SK-N-SH treated with all-trans-retinoic acid at 6 μM for 48 hours (cell line): ENCODE data around the gene TKT.

Experiments
- ARNTL ChIP-seq: fragments of 450-650 bp; formaldehyde crosslinking; IDR thresholded peaks from 2 replicates; pipeline ENCODE4 v1.5.0; 2020; ENCODE audit warnings: low read depth, mild to moderate bottlenecking, moderate library complexity, borderline replicate concordance
- ESRRG ChIP-seq: fragments of 250-450 bp; sonication (Bioruptor Pico); IDR thresholded peaks from 2 replicates; pipeline ENCODE4 v1.6.1; 2021; ENCODE audit warnings: mild to moderate bottlenecking
- OSR1 ChIP-seq: fragments of 250-450 bp; sonication (Bioruptor Pico); IDR thresholded peaks from 2 replicates; pipeline ENCODE4 v1.8.0; 2022; ENCODE audit warnings: moderate library complexity, mild to moderate bottlenecking, inconsistent platforms
- PATZ1 ChIP-seq: fragments of 250-450 bp; sonication (Bioruptor Pico); IDR thresholded peaks from 2 replicates; pipeline ENCODE4 v1.8.0; 2020; ENCODE audit warnings: mild to moderate bottlenecking, moderate library complexity, borderline replicate concordance
- ZNF70 ChIP-seq: fragments of 450-650 bp; formaldehyde crosslinking; IDR thresholded peaks from 2 replicates; pipeline ENCODE4 v1.5.0; 2020; ENCODE audit warnings: mild to moderate bottlenecking, moderate library complexity
- TF ChIP-seq, protein P1 (sequence below): fragments of 250-450 bp; sonication (Bioruptor Pico); IDR thresholded peaks from 2 replicates; pipeline ENCODE4 v1.5.1; 2020; ENCODE audit warnings: low read depth, mild to moderate bottlenecking, moderate library complexity

GRCh38 chr3:53223025-53223424 lies 32.8 kb downstream of the TKT start:
- TF ChIP-seq OSR1 (CRISPR knock-in tag) = no peak
- no peak for TF ChIP-seq ZNF70 (CRISPR knock-in tag)
- TF ChIP-seq ESRRG (CRISPR knock-in tag) = no peak
- TF ChIP-seq, protein P1, sequence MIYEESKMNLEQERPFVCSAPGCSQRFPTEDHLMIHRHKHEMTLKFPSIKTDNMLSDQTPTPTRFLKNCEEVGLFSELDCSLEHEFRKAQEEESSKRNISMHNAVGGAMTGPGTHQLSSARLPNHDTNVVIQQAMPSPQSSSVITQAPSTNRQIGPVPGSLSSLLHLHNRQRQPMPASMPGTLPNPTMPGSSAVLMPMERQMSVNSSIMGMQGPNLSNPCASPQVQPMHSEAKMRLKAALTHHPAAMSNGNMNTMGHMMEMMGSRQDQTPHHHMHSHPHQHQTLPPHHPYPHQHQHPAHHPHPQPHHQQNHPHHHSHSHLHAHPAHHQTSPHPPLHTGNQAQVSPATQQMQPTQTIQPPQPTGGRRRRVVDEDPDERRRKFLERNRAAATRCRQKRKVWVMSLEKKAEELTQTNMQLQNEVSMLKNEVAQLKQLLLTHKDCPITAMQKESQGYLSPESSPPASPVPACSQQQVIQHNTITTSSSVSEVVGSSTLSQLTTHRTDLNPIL (CRISPR knock-in tag) = no peak
- no peak for TF ChIP-seq PATZ1 (CRISPR knock-in tag)
- no peak for TF ChIP-seq ARNTL (CRISPR knock-in tag)
